HEK293T (cell line): ENCODE measurements around the gene SPSB1.

Source experiments
- BHLHE40 ChIP-seq: fragments of 450-650 bp; IDR thresholded peaks from 2 replicates; pipeline ENCODE4 v1.6.1; 2016; ENCODE audit warnings: mild to moderate bottlenecking, moderate library complexity, borderline replicate concordance
- CTBP1 ChIP-seq: fragments of 450-650 bp; IDR thresholded peaks from 2 replicates; pipeline ENCODE4 v1.6.1; 2016; ENCODE audit warnings: borderline replicate concordance
- ELF4 ChIP-seq: fragments of 450-650 bp; IDR thresholded peaks from 2 replicates; pipeline ENCODE4 v1.6.1; 2017; ENCODE audit warnings: antibody characterized with exemption
- FOXK2 ChIP-seq: fragments of 450-650 bp; IDR thresholded peaks from 2 replicates; pipeline ENCODE4 v1.6.1; 2016; ENCODE audit warnings: mild to moderate bottlenecking
- FOXM1 ChIP-seq: fragments of 450-650 bp; IDR thresholded peaks from 2 replicates; pipeline ENCODE4 v1.6.1; 2017; ENCODE audit warnings: mild to moderate bottlenecking, borderline replicate concordance
- L3MBTL2 ChIP-seq: fragments of 450-650 bp; conservative IDR thresholded peaks from 2 replicates; pipeline ENCODE4 v1.6.1; 2016; ENCODE audit warnings: mild to moderate bottlenecking
- LEF1 ChIP-seq: fragments of 450-650 bp; IDR thresholded peaks from 2 replicates; pipeline ENCODE4 v1.6.1; 2017; ENCODE audit warnings: mild to moderate bottlenecking, borderline replicate concordance
- NFRKB ChIP-seq: fragments of 450-650 bp; IDR thresholded peaks from 2 replicates; pipeline ENCODE4 v1.6.1; 2016; ENCODE audit warnings: mild to moderate bottlenecking, moderate library complexity
- SP1 ChIP-seq: fragments of 450-650 bp; IDR thresholded peaks from 2 replicates; pipeline ENCODE4 v1.6.1; 2017
- TARDBP ChIP-seq: fragments of 450-650 bp; IDR thresholded peaks from 2 replicates; pipeline ENCODE4 v1.6.1; 2016
- ZNF384 ChIP-seq: fragments of 450-650 bp; IDR thresholded peaks from 2 replicates; pipeline ENCODE4 v1.6.1; 2016
- TF ChIP-seq, protein P1 (sequence below): fragments of 450-650 bp; IDR thresholded peaks from 2 replicates; pipeline ENCODE4 v1.6.1; 2016

DNA sequence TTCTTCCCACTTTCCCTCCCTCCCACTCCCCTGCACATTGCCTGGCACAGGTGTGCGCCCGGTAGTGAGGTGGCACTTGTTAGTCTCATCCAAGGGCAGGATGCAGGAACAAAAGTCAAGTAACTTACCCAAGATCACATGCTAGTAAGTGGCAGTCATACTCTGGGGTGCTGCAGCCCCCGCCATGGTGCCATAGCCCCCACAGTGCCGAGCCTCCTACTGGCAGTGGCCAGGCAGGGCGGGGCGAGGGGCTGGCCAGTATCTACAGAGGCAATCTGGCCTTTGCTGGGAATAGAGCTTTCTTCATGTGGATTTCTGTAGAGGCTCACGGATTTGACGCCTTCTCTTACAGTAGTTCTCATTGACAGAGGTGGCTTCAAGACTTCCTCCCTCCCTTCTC, 31.2 kb upstream of the SPSB1 start:
- TF ChIP-seq LEF1, result no peak
- TF ChIP-seq FOXK2, result no peak
- no peak for TF ChIP-seq SP1
- TF ChIP-seq ELF4, result no peak
- TF ChIP-seq BHLHE40, result no peak
- no peak for TF ChIP-seq CTBP1
- no peak for TF ChIP-seq ZNF384
- TF ChIP-seq NFRKB, result no peak
- TF ChIP-seq TARDBP, result no peak
- TF ChIP-seq L3MBTL2, result no peak
- TF ChIP-seq FOXM1, result no peak
- TF ChIP-seq, protein P1, sequence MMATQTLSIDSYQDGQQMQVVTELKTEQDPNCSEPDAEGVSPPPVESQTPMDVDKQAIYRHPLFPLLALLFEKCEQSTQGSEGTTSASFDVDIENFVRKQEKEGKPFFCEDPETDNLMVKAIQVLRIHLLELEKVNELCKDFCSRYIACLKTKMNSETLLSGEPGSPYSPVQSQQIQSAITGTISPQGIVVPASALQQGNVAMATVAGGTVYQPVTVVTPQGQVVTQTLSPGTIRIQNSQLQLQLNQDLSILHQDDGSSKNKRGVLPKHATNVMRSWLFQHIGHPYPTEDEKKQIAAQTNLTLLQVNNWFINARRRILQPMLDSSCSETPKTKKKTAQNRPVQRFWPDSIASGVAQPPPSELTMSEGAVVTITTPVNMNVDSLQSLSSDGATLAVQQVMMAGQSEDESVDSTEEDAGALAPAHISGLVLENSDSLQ, result no peak
